IgD-negative memory B cell (primary cell): ENCODE data around the gene PCDH17. TPM values are rescaled to one million over a fixed set of nuclear protein-coding genes. Genes with fewer than 3 reads are reported as not detected.
A peak's percentile ranks its signal among the peaks of the same experiment; 100 is the strongest.

Experiments used
- H3K27ac Mint-ChIP-seq, 3 donors: one replicate each; pipeline ENCODE4 v1.8.0; 2020 to 2022; ENCODE audit warnings: mild to moderate bottlenecking in 3 of 3, mixed read lengths in 3 of 3, moderate library complexity in 1 of 3
- H3K27me3 Mint-ChIP-seq: one replicate; pipeline ENCODE4 v1.8.0; 2021; ENCODE audit warnings: mixed read lengths
- H3K36me3 Mint-ChIP-seq: one replicate; pipeline ENCODE4 v1.8.0; 2020; ENCODE audit warnings: mild to moderate bottlenecking, mixed read lengths
- H3K4me1 Mint-ChIP-seq, 3 donors: one replicate each; pipeline ENCODE4 v1.8.0; 2020 to 2022; ENCODE audit warnings: mixed read lengths in 3 of 3, mild to moderate bottlenecking in 1 of 3
- H3K4me3 Mint-ChIP-seq, 4 donors: one replicate each; pipeline ENCODE4 v1.8.0; 2020 to 2022; ENCODE audit warnings: mild to moderate bottlenecking in 4 of 4, mixed read lengths in 4 of 4, moderate library complexity in 3 of 4
- H3K9me3 Mint-ChIP-seq, 3 donors: one replicate each; pipeline ENCODE4 v1.8.0; 2020 to 2021; ENCODE audit warnings: mixed read lengths in 3 of 3, mild to moderate bottlenecking in 1 of 3
- polyA plus RNA-seq: library from polyadenylated mRNA; unstranded; fragments of 300-500 nt; fragmentation: Illumina TruSeq; gene quantifications from one replicate; pipeline ENCODE4 v1.2.3, GENCODE V29; 2021

The PCDH17 gene, protein sequence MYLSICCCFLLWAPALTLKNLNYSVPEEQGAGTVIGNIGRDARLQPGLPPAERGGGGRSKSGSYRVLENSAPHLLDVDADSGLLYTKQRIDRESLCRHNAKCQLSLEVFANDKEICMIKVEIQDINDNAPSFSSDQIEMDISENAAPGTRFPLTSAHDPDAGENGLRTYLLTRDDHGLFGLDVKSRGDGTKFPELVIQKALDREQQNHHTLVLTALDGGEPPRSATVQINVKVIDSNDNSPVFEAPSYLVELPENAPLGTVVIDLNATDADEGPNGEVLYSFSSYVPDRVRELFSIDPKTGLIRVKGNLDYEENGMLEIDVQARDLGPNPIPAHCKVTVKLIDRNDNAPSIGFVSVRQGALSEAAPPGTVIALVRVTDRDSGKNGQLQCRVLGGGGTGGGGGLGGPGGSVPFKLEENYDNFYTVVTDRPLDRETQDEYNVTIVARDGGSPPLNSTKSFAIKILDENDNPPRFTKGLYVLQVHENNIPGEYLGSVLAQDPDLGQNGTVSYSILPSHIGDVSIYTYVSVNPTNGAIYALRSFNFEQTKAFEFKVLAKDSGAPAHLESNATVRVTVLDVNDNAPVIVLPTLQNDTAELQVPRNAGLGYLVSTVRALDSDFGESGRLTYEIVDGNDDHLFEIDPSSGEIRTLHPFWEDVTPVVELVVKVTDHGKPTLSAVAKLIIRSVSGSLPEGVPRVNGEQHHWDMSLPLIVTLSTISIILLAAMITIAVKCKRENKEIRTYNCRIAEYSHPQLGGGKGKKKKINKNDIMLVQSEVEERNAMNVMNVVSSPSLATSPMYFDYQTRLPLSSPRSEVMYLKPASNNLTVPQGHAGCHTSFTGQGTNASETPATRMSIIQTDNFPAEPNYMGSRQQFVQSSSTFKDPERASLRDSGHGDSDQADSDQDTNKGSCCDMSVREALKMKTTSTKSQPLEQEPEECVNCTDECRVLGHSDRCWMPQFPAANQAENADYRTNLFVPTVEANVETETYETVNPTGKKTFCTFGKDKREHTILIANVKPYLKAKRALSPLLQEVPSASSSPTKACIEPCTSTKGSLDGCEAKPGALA (N-terminal part only)
- polyA plus RNA-seq: not detected

DNA sequence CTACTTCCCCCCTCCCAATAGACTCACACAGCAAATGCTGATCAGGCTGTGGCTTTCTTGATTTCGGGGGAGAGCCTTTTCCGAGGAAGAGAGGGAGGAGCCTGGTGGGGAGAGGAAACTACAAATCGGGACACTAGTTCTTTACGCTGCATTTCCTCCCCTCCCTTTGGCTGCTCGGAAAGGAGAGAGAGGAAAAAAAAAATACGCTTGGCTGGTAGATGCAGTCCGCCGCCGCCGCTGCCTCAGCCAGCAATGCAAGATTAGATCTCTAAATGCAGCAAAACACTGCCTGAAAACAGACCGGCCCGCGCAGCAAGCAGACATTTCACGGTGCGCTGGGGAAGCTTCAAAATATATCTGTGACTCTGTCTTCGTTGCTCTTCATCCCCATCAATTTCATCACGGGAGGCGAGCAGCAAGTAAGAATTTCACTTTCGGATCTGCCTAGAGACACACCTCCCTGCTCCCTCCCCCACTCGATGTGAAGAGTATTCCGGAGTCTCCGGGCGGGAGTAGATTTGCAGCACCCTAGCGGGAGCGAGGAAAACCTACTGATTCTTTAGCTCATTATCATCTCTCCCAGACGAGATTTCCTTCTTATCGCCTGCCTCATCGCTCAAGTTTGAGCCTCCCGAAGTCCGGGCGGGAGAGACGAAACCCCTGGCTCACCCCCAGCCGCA, at the start of gene PCDH17:
PCDH17 (plus strand) TSS at position 149 of the 680 bp plus-strand sequence. CDS start 803 bp downstream, outside the sequence.
- Mint-ChIP-seq H3K36me3 (no peaks in the 10 kb centered on the region), H3K27me3 (peaks cover 52% of the 10 kb centered on the region), H3K4me3 (peak within 1 kb of the TSS; percentile 60 to 83 (median 75)), H3K4me1 (peaks cover 0 to 16% (median 2%) of the 10 kb centered on the region in 3 donors), H3K9me3 (peaks cover 0 to 7% (median 0%) of the 10 kb centered on the region in 3 donors), H3K27ac (no peak within 1 kb of the TSS)

DNA sequence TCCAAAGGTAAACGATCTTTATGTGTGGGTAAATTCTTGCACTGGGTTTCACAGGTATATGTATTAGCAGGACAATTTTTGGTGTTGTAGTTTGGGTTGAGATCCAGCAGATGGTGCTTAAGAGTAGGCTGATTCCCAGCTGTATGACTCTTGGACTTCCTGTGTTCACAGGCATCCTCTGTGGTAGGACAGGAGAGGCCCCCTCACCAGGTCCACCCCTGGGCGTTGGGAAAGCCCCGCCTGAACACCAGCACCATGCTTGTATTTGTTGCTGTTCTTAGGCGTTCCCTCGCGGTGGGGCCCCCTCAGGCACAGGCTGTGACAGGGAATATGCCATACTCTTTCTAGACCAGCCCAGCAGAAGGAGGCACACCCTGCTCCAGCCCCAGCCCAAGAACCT, 49.5 kb upstream of the PCDH17 start:
- no peaks in the 10 kb centered on the region for H3K36me3 Mint-ChIP-seq
- H3K27ac Mint-ChIP-seq: no peak overlapping the region
- peaks cover 4 to 6% (median 5%) of the 10 kb centered on the region in 3 donors for H3K9me3 Mint-ChIP-seq
- H3K4me1 Mint-ChIP-seq: no peaks in the 10 kb centered on the region
- H3K27me3 Mint-ChIP-seq: no peaks in the 10 kb centered on the region
- H3K4me3 Mint-ChIP-seq: no peak overlapping the region

DNA sequence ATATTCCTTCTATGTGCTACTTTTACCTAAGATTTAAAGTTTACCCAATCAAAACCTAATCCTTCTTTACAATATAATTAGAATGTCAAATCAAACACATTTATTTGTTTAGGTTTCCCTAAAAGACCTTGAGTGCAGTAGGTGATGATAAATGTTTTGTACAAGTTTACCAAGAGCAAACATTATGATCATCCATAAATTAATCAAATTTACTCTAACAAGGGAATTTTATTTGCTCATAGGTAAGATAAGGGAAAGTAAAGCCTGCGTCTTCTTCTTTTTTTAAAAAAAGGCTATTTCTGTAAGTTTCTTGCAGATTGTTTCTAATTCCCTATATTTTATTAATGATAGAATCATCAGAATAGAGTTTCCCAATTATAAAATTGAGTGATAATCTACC, 48.0 kb upstream of the PCDH17 start:
- Mint-ChIP-seq H3K27ac (no peak overlapping the region), H3K9me3 (peaks cover 4 to 6% (median 5%) of the 10 kb centered on the region in 3 donors), H3K4me1 (no peaks in the 10 kb centered on the region), H3K4me3 (no peak overlapping the region), H3K27me3 (no peaks in the 10 kb centered on the region), H3K36me3 (no peaks in the 10 kb centered on the region)

DNA sequence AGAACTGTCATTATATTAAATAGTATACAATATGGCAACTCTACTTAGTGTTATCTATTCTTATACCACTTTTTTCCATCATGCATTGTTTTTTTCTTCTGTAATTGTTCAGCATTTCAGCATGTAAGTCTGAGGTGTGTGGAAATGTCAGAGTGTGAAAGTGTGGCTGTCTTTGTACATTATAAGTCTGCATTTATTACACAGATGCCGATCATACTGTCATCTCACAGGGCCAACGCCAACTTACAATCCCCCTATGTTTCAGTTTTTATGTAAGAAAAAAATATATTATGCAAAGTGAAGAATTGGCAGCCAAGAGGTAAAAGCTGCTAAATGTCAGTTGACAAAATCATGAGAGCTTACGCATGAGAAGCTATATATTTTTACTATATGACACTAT, 42.9 kb upstream of the PCDH17 start:
- H3K4me1 Mint-ChIP-seq: no peaks in the 10 kb centered on the region
- H3K27me3 Mint-ChIP-seq: no peaks in the 10 kb centered on the region
- H3K36me3 Mint-ChIP-seq: no peaks in the 10 kb centered on the region
- H3K4me3 Mint-ChIP-seq: no peak overlapping the region
- no peak overlapping the region for H3K27ac Mint-ChIP-seq
- H3K9me3 Mint-ChIP-seq: peaks cover 2 to 5% (median 4%) of the 10 kb centered on the region in 3 donors

DNA sequence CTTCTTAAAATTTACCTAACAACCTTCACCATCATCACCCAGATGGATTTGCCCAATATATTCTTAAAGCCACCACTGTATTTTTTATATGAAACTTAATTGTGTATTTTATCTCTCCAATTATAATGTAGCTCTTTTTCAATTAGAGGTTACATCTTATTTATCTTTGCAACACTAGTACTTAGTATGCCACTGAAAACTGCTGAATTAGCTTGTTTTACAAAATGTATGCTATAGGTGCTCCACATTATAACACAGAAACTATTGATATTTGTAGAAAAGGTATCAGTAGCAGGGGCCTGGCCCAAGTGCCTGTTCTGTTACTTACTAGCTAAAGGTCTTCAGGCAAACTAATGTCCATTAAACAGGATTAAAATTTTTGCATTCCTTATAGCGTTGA, 35.8 kb upstream of the PCDH17 start:
- Mint-ChIP-seq H3K36me3 (no peaks in the 10 kb centered on the region), H3K27me3 (no peaks in the 10 kb centered on the region), H3K9me3 (peaks cover 0 to 4% (median 0%) of the 10 kb centered on the region in 3 donors), H3K4me3 (no peak overlapping the region), H3K4me1 (no peaks in the 10 kb centered on the region), H3K27ac (no peak overlapping the region)

DNA sequence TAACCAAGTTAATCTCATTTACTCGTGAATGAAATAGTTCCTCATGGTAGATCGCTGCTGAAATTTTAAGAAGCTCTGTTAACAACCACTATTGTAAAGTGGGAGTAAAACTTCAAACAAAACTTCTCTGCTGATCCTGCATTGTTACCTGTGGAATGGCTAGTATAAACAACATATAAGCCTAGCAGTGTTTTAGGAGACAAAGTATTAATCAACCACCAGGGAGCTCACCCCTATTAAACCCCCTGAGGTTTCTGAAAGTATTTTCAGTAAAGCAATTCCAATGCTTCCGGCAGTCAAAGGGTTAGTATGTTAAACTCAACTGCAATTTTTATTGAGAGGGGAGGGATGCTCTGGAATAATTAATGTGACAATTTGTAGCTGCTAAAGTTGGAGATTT, 30.0 kb upstream of the PCDH17 start:
- H3K27me3 Mint-ChIP-seq: no peaks in the 10 kb centered on the region

DNA sequence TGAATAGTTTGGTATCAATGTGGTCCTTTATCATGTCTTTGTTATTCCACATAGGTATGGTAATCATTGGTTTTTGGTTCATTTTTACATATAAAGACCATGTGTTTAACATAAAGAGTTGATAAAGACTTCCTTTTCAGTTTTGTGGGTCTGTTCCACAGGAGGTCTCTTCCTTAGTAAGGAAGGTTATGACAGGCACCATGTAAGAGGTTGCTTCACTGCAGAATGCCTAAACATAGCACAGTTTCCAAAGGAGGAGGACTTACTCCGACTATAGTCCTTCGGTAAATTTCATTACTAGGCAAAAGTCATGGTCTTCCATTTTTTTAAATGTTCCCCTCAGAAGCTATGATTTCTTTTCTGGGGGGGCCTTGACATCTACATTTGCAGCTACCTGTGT, 27.1 kb upstream of the PCDH17 start:
- no peaks in the 10 kb centered on the region for H3K4me1 Mint-ChIP-seq
- no peaks in the 10 kb centered on the region for H3K36me3 Mint-ChIP-seq
- no peaks in the 10 kb centered on the region for H3K27me3 Mint-ChIP-seq
- H3K27ac Mint-ChIP-seq: no peak overlapping the region
- no peak overlapping the region for H3K4me3 Mint-ChIP-seq
- H3K9me3 Mint-ChIP-seq: peaks cover 0 to 2% (median 0%) of the 10 kb centered on the region in 3 donors

More for the DNA sequence above, 30.0 kb upstream of the PCDH17 start:
- Mint-ChIP-seq H3K4me3 (no peak overlapping the region), H3K9me3 (peaks cover 0 to 2% (median 0%) of the 10 kb centered on the region in 3 donors), H3K4me1 (no peaks in the 10 kb centered on the region), H3K36me3 (no peaks in the 10 kb centered on the region), H3K27ac (no peak overlapping the region)

DNA sequence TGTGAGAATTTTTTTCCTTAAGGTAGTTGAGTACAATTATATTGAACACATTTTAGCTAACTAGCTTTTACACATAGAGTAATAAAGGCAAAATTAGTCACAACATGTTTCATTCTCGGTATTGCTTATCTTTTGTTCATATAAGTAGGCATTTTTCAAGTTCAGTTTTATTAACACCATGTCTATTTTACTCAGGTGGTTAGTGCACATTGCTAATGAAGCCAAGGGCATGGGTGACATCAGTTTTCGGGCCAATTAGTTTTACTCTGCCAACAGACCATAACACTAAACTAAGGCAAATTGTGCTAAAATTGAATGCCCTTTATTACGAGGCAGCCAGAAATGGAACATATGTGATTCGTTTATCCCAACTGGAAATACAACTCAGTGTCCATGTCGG, 19.6 kb upstream of the PCDH17 start:
- Mint-ChIP-seq H3K4me3 (no peak overlapping the region), H3K4me1 (no peaks in the 10 kb centered on the region), H3K27me3 (no peaks in the 10 kb centered on the region), H3K27ac (no peak overlapping the region), H3K36me3 (no peaks in the 10 kb centered on the region), H3K9me3 (no peaks in the 10 kb centered on the region)

DNA sequence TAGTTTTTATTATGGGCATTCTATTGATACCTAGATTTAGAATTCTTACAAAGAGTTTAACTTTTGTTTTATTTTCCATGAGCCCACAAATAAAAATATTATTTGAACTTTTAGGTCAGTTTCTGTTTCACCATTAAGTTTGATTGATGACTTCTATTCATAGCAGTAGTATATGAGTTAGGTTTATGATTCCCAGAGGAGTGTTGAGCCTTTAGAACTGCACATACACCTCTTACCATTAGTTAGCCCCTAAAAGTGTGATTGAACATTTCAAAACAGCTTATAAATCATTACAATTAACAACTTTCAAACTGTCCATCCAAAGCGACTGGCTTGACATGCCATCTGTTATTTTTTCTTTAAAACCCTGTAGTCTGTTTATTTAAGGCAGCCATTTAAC, 19.0 kb upstream of the PCDH17 start:
- Mint-ChIP-seq H3K4me3 (no peak overlapping the region), H3K4me1 (no peaks in the 10 kb centered on the region), H3K36me3 (no peaks in the 10 kb centered on the region), H3K27me3 (no peaks in the 10 kb centered on the region), H3K9me3 (no peaks in the 10 kb centered on the region), H3K27ac (no peak overlapping the region)

DNA sequence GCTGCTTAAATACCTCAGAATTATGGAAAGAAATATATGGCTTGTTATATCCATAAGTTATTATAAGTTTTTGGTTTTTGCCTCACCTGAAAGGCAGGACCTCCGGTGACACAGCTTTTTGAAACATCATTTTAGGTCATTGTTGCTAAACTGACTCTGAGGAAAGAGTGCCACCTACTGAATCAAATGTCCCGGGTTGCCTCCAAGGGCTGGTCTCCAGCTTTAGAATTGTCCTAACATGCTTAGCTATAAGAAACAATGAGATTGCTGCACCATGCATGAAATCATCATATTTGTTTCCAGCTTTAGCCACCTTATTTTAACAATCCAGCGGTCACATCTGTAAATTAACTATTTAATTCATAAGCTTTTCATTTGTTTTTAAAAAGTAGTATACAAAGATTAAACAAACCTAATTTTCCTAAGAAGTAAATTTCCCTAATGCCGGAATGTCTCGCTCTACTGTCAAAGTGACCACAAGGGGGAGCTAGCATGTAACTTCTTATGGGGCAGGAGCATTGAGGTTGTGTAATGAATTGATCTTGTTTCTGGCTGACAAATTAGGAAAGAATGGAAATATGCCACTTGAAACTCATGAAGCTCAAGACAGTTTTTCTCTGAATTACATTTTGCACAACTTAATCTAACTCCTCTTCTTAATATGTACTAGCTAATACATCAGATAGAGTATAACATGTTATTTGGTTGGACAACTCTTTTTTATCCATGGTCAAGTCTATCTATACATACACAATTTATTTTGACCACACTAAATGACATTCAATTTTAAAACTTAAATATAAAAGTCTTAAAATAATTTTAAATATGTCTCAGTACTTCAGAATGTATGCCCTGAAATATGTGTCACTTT, 6.7 kb upstream of the PCDH17 start:
- H3K4me3 Mint-ChIP-seq: no peak overlapping the region
- peaks cover 0 to 4% (median 2%) of the 10 kb centered on the region in 3 donors for H3K9me3 Mint-ChIP-seq
- peaks cover 0 to 8% (median 0%) of the 10 kb centered on the region in 3 donors for H3K4me1 Mint-ChIP-seq
- H3K27ac Mint-ChIP-seq: no peak overlapping the region
- peaks cover 17% of the 10 kb centered on the region for H3K27me3 Mint-ChIP-seq
- H3K36me3 Mint-ChIP-seq: no peaks in the 10 kb centered on the region

DNA sequence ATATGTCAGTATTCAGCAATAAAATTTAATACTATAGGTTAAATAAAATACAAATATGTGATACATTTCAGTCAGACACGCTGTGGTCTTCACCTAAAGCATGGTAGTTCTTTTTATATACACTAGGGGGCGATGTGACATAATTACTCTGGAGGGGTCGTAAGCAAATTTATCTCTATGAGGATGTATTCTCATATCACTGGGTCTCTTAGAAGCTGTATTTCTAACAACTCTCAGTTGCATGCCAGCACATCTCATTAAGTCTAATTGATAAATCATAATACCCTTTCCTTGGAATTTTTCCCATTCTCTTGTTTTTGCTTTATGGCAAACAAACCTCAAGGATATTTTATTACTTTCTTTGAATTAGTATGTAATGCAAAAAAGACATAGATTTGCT, 3.9 kb upstream of the PCDH17 start:
- Mint-ChIP-seq H3K4me1 (peaks cover 0 to 16% (median 2%) of the 10 kb centered on the region in 3 donors), H3K36me3 (no peaks in the 10 kb centered on the region), H3K4me3 (no peak overlapping the region), H3K9me3 (peaks cover 0 to 6% (median 0%) of the 10 kb centered on the region in 3 donors), H3K27me3 (peaks cover 42% of the 10 kb centered on the region), H3K27ac (no peak overlapping the region)

DNA sequence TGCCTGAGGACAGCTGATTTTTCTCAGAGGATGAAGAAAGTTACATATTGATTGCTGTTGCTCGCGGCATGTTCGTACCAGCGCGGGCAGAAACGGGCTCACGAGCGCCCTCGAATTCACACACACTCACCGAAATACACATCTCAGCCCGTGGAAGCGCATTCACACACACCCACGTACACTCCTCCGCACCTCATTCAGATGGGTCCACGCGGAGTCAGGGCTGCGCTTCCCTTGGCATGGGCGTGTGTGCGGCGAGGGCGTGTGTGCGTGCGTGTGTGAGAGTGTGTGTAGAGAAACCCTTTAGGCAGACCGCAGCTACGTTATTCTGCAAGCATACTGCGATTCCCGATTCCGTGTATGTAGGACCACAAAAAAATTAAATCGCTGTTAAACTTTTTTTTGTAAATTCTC, 2.1 kb upstream of the PCDH17 start:
- Mint-ChIP-seq H3K36me3 (no peaks in the 10 kb centered on the region), H3K4me1 (peaks cover 0 to 16% (median 2%) of the 10 kb centered on the region in 3 donors), H3K27me3 (peaks cover 52% of the 10 kb centered on the region), H3K27ac (no peak overlapping the region), H3K9me3 (peaks cover 0 to 7% (median 0%) of the 10 kb centered on the region in 3 donors), H3K4me3 (peak overlapping the region in 1 of 4 donors; percentile 43)

DNA sequence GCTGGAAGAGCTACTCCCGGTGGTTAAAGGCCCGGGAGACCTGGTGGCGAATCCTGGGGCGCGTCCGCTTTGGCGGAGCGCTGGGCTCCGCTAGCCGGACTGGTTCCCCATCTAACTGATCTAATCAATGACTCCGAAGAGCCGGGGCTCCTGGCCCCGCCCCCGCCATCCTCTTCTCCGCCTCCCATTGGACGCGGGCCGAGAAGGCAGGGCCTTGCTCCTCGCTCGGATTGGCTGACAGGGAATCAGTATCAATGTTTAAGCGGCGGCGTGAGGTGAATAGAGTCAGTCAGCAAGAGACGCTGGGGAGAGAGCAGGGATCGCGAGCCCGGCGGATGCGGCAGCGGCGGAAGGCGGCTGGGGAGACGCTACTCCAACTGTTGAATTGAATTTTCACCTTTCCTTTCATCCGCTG, 1.7 kb upstream of the PCDH17 start:
- Mint-ChIP-seq H3K9me3 (peaks cover 0 to 7% (median 0%) of the 10 kb centered on the region in 3 donors), H3K4me3 (peak overlapping the region in 1 of 4 donors; percentile 92), H3K27me3 (peaks cover 52% of the 10 kb centered on the region), H3K27ac (no peak overlapping the region), H3K4me1 (peaks cover 0 to 16% (median 2%) of the 10 kb centered on the region in 3 donors), H3K36me3 (no peaks in the 10 kb centered on the region)
